ENCODE results near the gene TFPT.

GRCh38 chr19:54074851-54075250 lies 40.6 kb downstream of the TFPT start:
- TF ChIP-seq CTCF (IDR thresholded peaks at IDR 0.05), result no peak
- TF ChIP-seq POLR2AphosphoS5 (IDR thresholded peaks at IDR 0.05), result no peak

All from upper lobe of left lung (tissue), 4 donors.